DMS114 treated with DMSO at 0.1 percent for 48 hours (cell line): Measurements from ENCODE around the gene HACD4.

Source experiments
- DNase-seq: peaks from one replicate; lab custom pipeline; 2025; ENCODE audit not compliant: unreplicated experiment; lab: John Stamatoyannopoulos, UW

HACD4 gene, protein sequence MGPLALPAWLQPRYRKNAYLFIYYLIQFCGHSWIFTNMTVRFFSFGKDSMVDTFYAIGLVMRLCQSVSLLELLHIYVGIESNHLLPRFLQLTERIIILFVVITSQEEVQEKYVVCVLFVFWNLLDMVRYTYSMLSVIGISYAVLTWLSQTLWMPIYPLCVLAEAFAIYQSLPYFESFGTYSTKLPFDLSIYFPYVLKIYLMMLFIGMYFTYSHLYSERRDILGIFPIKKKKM

DNA sequence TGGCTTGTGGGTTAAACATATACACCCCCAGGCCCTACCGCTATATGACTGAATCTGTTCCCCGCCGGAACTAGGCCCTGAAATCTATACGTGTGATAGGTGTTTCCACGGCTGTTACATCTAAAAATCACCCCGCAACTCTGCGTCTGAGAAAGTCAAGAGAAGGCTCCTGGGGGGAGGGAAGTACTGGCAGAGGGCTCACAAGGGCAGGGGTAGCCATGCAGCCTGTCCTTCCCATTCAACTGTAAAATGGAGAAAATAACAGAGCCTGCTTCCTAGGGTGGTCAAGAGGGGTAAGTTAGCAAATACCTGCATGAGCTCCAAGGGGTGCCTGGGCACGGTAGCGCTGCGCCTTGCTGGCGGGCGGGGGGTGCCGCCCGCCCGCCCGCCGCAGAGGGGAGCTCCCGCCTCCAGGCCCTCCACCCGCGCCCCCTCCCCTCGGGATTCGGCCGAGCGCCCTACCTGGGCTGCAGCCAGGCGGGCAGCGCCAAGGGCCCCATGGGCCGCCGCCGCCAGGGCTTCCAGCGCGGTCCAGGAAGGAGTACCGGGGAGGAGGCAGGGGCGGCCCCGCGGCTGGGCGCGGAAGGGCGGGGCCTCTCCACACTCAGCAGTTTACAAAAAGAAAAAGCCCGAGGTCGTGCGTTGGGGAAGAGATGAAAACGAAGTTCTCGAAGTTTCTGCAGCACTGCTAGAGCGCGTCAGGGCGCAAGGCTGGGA lies at the start of gene HACD4:
HACD4 (minus strand) TSS at position 550 of the 717 bp plus-strand sequence; CDS start at position 500, 50 bp downstream.
- DNase-seq, result no peak

DNA sequence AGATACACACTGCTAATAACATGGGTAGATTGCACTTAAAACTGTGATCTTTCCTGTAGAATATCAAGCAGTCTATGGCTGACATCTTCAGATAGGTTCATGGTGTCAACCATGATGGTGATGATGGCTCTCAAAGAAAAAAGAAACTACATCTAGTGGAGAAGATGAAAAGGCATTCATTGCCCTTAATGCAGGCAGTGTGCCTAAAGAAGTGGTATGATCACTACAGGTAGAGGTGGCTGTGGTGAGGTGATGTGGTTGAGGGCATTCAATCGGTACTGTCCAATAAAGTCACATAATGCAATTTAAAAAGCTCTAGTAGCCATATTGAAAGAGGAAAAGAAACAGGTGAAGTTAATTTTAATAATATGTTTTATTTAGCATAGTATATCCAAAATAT lies 49.4 kb upstream of the HACD4 start:
- DNase-seq, result no peak

DNA sequence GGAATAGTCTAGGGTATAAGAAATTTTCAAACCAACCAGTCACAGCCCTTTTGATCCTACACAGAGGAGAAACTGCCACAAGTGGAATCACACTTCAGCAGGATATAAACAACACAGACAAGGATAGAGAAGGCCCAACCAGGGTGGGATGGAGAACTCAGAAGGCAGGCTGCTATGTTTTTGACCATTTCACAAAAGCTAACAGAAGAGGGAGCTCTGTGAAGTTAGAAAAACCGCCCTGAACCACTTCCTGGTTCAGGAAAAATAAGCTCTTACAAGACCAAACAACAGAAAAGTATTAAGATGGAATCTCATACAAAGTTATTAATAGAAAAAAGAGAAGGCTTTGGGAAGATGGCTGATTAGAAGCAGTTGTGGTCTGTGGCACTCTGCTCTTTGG lies 47.3 kb upstream of the HACD4 start:
- no peak for DNase-seq

GRCh38 chr9:21077781-21078180 lies 46.3 kb upstream of the HACD4 start, which contains the start of gene IFNB1:
IFNB1 (minus strand) TSS chr9:21077942; CDS start chr9:21077869, 73 bp downstream.
- DNase-seq, result no peak

DNA sequence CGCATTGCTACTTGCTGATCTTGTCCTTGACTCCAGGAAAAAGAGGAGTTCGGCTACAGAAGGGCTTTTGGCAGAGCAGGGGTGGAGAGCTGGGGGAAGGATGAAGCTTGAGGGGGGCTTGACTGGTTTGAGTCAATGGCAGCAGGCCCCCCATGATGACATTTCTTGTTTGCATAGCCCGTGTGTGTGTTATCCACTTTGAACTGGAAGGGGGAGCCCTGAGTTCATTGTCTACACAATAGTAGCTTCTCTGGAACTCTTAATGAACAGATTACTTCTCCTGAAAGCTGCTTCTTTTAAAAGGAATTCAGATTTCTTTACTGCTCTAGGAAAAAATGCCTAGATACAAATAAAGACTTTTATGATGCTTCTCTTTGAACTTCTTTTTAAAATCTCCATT lies 44.0 kb upstream of the HACD4 start:
- no peak for DNase-seq

DNA sequence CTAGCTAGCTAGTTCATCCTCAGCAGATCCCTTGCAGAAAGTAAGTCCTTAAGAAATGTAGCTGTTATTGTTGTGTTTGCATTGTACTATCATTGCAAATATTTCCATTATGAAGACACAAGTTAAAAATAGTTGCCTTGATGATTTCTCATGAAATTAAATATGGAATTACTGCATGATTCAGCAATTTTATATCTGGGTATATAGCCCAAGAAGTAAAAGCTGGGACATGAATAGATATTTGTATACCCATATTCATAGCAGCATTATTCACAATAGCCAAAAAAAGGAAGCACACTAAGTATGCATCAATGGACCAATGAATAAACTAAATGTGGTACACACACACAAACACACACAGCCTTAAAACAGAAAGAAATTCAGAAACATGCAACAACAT lies 39.5 kb upstream of the HACD4 start:
- no peak for DNase-seq

DNA sequence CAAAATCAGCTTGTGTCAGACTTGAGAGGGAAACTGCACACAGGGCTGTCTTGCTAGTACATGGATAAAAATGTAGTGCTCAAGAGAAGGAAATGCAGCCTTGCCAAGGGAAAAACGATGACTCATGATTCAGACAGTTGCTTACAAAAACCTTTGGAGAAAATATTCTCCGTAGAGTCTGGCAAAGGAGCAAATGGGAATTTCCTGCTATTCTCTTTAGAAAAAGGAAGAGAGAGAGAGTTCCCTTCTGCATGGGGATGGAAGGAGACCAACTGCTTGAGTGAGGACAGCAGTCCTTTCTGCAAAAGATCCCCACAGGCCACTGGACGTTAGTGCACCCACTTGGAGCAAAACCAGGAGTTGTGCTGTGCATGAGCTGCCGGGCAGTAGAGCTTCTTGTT lies 38.7 kb upstream of the HACD4 start:
- no peak for DNase-seq

GRCh38 chr9:21060919-21061561 lies 29.6 kb upstream of the HACD4 start:
- no peak for DNase-seq

GRCh38 chr9:21056931-21057330 lies 25.5 kb upstream of the HACD4 start:
- no peak for DNase-seq

DNA sequence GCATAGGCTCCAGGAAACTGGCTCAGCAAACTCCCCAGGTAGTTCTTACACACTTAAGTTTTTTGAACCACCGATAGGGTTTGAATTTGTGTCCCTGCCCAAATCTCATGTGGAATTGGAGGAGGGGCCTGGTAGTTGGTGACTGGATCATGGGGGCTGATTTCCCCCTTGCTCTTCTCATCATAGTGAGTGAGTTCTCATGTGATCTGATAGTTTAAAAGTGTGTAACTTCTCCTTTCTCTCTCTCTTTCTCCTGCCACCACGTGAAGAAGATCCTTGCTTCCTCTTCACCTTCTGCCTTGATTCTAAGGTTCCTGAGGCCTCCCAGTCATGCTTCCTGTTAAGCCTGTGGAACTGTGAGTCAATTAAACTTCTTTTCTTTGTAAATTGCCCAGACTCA lies 22.4 kb upstream of the HACD4 start:
- DNase-seq, result no peak

DNA sequence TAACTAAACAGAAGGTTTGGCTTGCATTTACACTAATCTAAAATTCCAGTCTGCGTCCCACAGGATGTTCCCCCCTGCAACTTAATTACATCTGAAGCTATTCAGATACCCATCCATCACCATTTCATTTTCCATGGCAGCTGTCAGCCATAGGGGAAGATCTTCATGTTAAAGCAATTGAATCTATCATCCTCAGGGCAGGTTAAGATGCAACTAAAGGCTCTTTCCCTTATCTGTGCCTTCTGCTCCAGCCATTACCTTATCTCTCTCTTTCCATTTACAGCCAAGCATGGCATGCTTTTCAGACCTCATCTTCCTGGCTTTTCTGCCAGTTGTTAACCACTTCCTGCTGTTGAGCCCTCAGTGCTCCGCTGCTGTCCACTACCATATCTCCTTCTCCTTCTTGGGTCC lies 15.8 kb upstream of the HACD4 start:
- DNase-seq, result no peak

- no peak for DNase-seq
Observed at GRCh38 chr9:21043841-21044240, 12.4 kb upstream of the HACD4 start.

- no peak for DNase-seq
Observed at GRCh38 chr9:21042466-21042865, 11.0 kb upstream of the HACD4 start.

- no peak for DNase-seq
Observed at GRCh38 chr9:21039302-21039701, 7.9 kb upstream of the HACD4 start.

DNA sequence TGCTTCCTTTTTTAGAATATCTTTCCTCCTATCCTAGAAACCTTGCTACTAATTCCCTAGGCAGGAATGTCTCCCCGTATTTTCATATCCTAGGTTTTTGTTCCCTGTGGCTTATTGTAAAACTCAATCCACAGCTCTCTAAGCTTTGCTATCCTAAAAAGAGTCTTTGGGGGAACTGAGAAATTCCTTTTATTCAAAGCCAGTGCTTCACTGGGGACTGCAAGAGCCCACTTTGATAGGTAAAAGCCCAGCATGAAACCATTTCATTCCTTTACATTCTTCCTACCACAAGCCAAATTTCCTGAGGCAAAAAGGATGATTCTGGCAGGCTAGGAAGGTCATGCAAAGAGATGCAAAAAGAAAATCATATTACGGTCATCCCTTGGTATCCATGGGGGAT lies 5.8 kb upstream of the HACD4 start:
- DNase-seq, result no peak

DNA sequence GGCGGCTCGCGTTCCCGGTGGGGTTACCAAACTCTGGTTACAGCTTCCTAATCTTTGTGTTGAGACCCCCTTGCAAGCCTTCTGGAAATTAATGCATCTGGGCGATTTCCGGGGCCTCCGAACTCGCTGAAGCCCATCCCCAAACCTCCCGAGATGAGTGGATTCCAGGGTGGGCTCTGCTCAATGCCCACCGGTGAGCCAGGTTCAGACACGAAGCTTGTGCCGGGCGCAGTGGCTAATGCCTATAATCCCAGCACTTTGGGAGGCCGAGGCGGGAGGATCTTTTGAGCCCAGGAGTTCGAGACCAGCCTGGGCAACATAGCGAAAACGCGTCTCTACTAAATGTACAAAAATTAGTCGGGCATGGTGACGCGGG lies 356 bp upstream of the HACD4 start:
- DNase-seq, result no peak

DNA sequence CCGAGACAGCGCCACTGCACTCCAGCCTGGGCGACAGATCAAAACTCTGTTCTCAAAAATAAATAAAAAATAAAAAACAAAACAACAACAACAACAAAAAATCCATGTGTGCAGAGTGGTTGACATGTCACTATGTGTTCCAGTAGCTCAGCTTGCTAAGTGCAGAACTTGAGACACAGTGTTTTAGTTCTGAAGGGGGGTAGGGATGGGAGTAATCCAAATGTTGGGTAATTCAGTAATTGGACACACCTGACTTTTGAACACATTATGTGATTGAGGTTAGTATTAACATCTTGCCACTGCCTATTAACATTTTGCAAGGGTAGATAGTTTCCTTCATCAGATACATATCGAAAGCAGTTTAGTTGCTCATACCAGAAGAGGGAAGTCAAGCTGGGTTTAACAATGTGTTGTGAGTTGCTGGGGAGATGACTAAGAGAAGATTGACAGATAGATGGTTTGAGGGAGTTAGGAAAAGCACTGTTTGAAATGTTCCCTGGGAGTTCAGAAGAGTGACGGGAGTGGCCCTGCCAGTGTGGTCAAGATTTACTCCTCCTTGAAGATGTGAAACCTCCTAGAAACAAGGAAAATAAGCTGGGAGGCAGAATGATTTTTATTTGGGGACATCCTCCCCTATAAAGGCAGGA lies 928 bp downstream of the HACD4 start:
- no peak for DNase-seq

- no peak for DNase-seq
Observed at GRCh38 chr9:21029661-21030060, 1.8 kb downstream of the HACD4 start.

GRCh38 chr9:21028466-21028865 lies 3.0 kb downstream of the HACD4 start:
- no peak for DNase-seq

DNA sequence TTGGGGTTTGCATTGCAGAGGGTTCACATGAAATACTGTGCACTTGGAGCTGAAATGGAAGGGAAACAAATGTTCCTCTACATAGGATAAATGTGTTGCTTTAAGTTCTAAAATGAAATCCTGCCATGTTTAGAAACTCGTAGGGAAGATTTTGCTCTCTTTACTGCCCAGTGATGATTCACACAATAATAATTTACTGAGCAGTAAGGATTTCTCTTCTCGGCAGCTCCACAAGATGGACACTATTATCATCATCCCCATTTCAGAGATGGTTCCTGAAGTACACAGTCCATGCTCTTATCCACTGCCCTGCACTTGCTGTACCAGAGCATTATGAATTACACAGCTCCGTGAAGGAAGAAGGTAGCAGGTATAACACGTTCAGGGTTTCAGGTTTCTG lies 4.1 kb downstream of the HACD4 start:
- no peak for DNase-seq

DNA sequence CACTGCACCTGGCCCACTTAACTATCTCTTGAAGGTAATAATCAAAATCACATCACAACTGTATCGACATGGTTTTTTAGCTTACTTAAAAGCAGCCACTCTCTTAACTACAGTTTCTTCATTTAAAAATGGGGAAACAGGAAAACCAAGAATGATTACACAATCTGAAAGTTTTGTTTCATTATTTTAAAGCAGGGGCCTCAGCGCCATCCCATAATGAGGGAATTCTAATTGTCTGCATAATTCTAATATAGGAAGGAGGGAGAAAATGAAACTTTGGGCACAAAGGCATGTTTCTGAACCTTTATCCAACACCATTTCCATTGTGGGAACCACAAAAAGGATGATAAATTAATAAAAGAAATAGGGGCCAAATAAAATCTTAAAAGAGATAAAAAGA lies 7.6 kb downstream of the HACD4 start:
- no peak for DNase-seq

DNA sequence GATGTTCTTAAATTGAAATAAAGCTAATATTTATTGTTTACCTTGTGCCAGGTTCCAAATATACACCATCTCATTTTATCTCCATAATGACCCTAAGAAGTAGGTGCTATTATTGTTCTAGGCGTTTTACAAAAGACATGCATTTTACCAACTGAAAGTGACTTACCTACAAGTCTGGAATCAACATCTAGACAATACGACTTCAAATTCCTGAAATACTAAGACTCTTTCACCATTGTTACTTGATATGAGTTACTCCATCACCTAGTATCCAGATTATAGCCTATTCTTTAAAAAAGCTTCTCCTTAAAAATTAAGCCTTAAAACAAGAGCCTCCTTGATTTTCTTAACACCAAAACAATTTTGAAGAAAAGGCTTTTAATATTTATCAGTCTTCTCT lies 13.3 kb downstream of the HACD4 start:
- DNase-seq, result no peak
